Heart left ventricle (tissue), 16 donors: ENCODE measurements around the gene RHOBTB1. TPM values are rescaled to one million over a fixed set of nuclear protein-coding genes. Genes with fewer than 3 reads are reported as not detected.

Experiments
- ATAC-seq, 4 donors: fragments of 200-7000 bp; cut with Tn5 transposase; one replicate each; pipeline ENCODE4 v1.9.1; 2020 to 2022; ENCODE audit warnings: moderate library complexity in 4 of 4, mild to moderate bottlenecking in 3 of 4, moderate number of reproducible peaks in 1 of 4
- DNase-seq, 5 donors: peaks; one replicate each; pipeline ENCODE4 v3.0.0-alpha.2; 2020
- H3K27ac ChIP-seq, 12 donors: fragments of 200-600 bp; sonication (generic) in 4 of 12; one replicate each; pipeline versions ENCODE4 v1.5.0 to v1.8.0; 2016 to 2022; ENCODE audit warnings: mild to moderate bottlenecking in 2 of 12
- H3K27me3 ChIP-seq, 9 donors: fragments of 200-600 bp; sonication (generic) in 2 of 9; one replicate each; pipeline versions ENCODE4 v1.5.1 to v1.8.0; 2016 to 2022; ENCODE audit warnings: mild to moderate bottlenecking in 3 of 9
- H3K36me3 ChIP-seq, 9 donors: fragments of 200-600 bp; sonication (generic) in 2 of 9; one replicate each; pipeline versions ENCODE4 v1.5.0 to v1.8.0; 2018 to 2022; ENCODE audit warnings: mild to moderate bottlenecking in 2 of 9
- H3K4me1 ChIP-seq, 12 donors: fragments of 200-600 bp; sonication (generic) in 4 of 12; one replicate each; pipeline versions ENCODE4 v1.5.0 to v1.8.0; 2016 to 2022; ENCODE audit warnings: mild to moderate bottlenecking in 3 of 12
- H3K4me3 ChIP-seq, 12 donors: fragments of 200-600 bp; sonication (generic) in 4 of 12; one replicate each; pipeline versions ENCODE4 v1.5.0 to v1.8.0; 2017 to 2022; ENCODE audit warnings: mild to moderate bottlenecking in 9 of 12, moderate library complexity in 4 of 12
- H3K9me3 ChIP-seq, 12 donors: fragments of 200-600 bp; sonication (generic) in 4 of 12; one replicate each; pipeline versions ENCODE4 v1.5.0 to v1.8.0; 2016 to 2022; ENCODE audit warnings: mild to moderate bottlenecking in 1 of 12
- POLR2A ChIP-seq, 2 donors: fragments of 450-650 bp; IDR thresholded peaks; one replicate each; pipeline ENCODE4 v1.6.1; 2017; ENCODE audit warnings: antibody characterized with exemption in 2 of 2, mild to moderate bottlenecking in 2 of 2, moderate library complexity in 2 of 2
- WGBS, 4 donors: extraction: QIAGEN DNeasy Blood & Tissue Kit in 2 of 4; methylation state at CpG; one replicate each; pipeline versions ENCODE4 v1.1.5 to v1.1.7; 2013 to 2018; 5-methylcytosine and 5-hydroxymethylcytosine counted together
- intact Hi-C, 10 donors: fragments of 100-400 bp; cut with DNase I; formaldehyde crosslinking; loops; one replicate each; pipeline versions ENCODE4 v1.11.1 to v1.14.2; 2022
- polyA plus RNA-seq, 2 donors: library from polyadenylated mRNA; stranded (reverse); fragments of 200-250 nt; gene quantifications; one replicate each; pipeline ENCODE4 v1.2.3, GENCODE V29; 2013
- total RNA-seq, 9 donors: library from RNA; depleted of rRNA in 2 of 9; stranded (reverse); fragments of >200 nt in 2 of 9; fragmentation: NEBNext Ultra II Directional in 3 of 9; extraction: Animal tissue kit (Norgen Biotek cat#: 25700) in 3 of 9; gene quantifications; one replicate each; pipeline versions ENCODE4 v1.1.0 to v1.2.4, GENCODE V29; 2016 to 2023
- TF ChIP-seq, protein P1 (sequence below), 12 donors: fragments of 200-600 bp; sonication (generic) in 4 of 12; IDR thresholded peaks; one replicate each; pipeline versions ENCODE4 v1.5.0 to v1.8.0; 2018 to 2022; ENCODE audit warnings: antibody characterized with exemption in 12 of 12, mild to moderate bottlenecking in 5 of 12
- donor health status: ischemic (EF 13 %, LVEDD 7.1; RV severe dilation, severe dysfunction).
- donor health status: healthy with polysubstance abuse.
- donor health status: DM: no; HTN: yes; CAD: no.
- donor health status: DM: no; HTN: no; CAD: no.
- donor health status: ischemic (EF 25% LVEDD 6.9; RV normal size, moderate dysfunction).
- donor health status: ischemic (EF 25% LVEDD 5.7; RV mildly dilated, moderate dysfunction).
- donor health status: healthy.
- donor health status: DM: yes; HTN: yes; CAD: no.
- donor health status: ischemic (EF 35%, LVEDD 5.7; RV mildly dilated, moderate dysfunction).
- donor health status: nonischemic (EF 11% LVEDD 7.7; RV severe dilation, severe dysfunction).
- donor health status: DM: yes; HTN: yes; CAD: no.
- donor health status: PGD.
- donor health status: ischemic (EF 29% LVEDD 5.4; RV normal size, mild dysfunction).
- donor health status: nonischemic (EF 23%, LVEDD 6.1; RV moderate dilation, normal function).

RHOBTB1 gene
- total and polyA plus RNA-seq, 11 donors, result 6.4 to 41.3 (median 14.9) TPM

DNA sequence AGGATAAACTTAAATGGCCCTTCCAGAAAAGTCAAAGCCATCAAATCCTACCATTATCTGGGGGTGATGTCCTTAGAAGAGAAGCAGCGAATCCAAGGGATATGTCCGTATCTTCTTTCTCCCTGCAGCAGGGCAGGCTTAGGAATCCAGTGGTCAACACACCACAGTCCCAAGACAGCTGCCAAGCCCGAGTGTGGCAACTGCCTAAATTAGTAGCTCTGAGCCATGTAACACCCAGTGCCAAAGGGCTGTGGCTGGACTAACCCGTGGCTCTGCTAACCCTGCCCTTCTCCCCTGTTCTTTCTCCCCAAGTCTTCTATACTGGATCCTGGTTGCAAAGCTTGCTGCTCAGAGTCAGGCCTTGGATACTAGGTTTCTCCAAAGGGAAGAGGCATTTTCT, 90.9 kb downstream of the RHOBTB1 start:
- ATAC-seq, result peak; percentile 54 to 72 (median 66)
- peaks cover 0 to 21% (median 0%) of the 10 kb centered on the region in 12 donors for H3K9me3 ChIP-seq
- intact Hi-C loops, result loop anchor here in 1 of 10 donors (5.0 kb wide), 1 partner anchor 49 kb away; no protein-coding TSS in a partner anchor
- WGBS, 4 donors, result 67 to 70% (median 68%) methylated on average over 4 of the region's 4 CpGs
- no peak for TF ChIP-seq POLR2A (IDR thresholded peaks at IDR 0.05)
- TF ChIP-seq, protein P1, sequence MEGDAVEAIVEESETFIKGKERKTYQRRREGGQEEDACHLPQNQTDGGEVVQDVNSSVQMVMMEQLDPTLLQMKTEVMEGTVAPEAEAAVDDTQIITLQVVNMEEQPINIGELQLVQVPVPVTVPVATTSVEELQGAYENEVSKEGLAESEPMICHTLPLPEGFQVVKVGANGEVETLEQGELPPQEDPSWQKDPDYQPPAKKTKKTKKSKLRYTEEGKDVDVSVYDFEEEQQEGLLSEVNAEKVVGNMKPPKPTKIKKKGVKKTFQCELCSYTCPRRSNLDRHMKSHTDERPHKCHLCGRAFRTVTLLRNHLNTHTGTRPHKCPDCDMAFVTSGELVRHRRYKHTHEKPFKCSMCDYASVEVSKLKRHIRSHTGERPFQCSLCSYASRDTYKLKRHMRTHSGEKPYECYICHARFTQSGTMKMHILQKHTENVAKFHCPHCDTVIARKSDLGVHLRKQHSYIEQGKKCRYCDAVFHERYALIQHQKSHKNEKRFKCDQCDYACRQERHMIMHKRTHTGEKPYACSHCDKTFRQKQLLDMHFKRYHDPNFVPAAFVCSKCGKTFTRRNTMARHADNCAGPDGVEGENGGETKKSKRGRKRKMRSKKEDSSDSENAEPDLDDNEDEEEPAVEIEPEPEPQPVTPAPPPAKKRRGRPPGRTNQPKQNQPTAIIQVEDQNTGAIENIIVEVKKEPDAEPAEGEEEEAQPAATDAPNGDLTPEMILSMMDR (IDR thresholded peaks at IDR 0.05), result no peak
- H3K4me1 ChIP-seq, result peaks cover 0 to 31% (median 13%) of the 10 kb centered on the region in 12 donors
- DNase-seq, result peak in 4 of 5 donors; percentile 30 to 65 (median 45)
- H3K4me3 ChIP-seq, result no peak overlapping the region
- no peaks in the 10 kb centered on the region for H3K27me3 ChIP-seq
- peak overlapping the region in 6 of 12 donors; percentile 12 to 65 (median 40) for H3K27ac ChIP-seq
- H3K36me3 ChIP-seq, result no peaks in the 10 kb centered on the region

DNA sequence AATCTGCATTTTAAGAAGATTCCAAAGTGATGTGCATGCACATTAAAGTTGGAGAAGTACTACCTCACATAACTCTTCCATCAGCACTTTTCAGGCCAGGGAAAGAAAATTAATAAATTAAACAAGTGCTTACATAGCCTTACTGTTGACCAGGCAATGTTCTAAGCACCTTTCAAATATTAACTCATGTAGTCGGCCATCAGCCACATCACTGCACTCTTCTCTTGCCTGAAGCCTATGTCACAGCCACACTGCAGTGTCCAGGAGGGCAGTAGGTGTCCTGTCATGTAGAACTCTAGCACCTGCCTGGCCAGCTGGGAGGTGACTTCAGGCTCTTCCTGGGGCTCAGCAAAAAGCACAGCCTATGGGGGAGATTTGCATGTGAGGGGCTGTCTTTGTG, 94.2 kb downstream of the RHOBTB1 start:
- Histone ChIP-seq H3K36me3 (no peaks in the 10 kb centered on the region), H3K4me3 (no peak overlapping the region), H3K27ac (peak overlapping the region in 1 of 12 donors; percentile 80), H3K27me3 (no peaks in the 10 kb centered on the region), H3K4me1 (peaks cover 0 to 43% (median 17%) of the 10 kb centered on the region in 12 donors), H3K9me3 (peaks cover 0 to 18% (median 0%) of the 10 kb centered on the region in 12 donors)
- no peak for ATAC-seq
- intact Hi-C loops, result loop anchor here in 2 of 10 donors (5.0 to 10.0 kb wide), 2 partner anchors 45 to 53 kb away; no protein-coding TSS in a partner anchor
- no peak for TF ChIP-seq POLR2A (IDR thresholded peaks at IDR 0.05)
- TF ChIP-seq, protein P1 (IDR thresholded peaks at IDR 0.05), result no peak
- WGBS, 4 donors, result 84 to 98% (median 87%) methylated on average over 1 of the region's 1 CpG
- DNase-seq, result no peak

DNA sequence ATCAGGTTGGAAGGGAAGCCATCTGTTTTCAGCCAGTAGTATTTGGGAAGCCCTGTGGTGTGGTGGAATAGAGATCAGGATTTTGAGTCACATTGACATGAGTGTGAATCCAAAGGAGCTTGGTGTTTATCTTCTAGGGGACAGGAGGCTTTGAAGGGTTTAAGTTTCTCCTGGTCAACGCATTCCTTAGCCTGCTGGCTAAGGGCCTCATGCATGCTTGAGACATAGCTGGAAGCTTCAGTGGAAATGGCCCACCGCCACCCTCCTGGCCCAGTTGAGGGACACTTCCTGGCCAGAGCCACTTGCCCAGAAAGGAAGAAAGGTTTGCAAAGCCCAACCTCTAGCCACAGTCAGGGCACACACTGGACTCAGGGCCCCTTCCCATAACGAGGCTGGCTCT, 94.8 kb downstream of the RHOBTB1 start:
- peaks cover 0 to 43% (median 17%) of the 10 kb centered on the region in 12 donors for H3K4me1 ChIP-seq
- no peak for TF ChIP-seq POLR2A (IDR thresholded peaks at IDR 0.05)
- TF ChIP-seq, protein P1 (IDR thresholded peaks at IDR 0.05), result no peak
- no peaks in the 10 kb centered on the region for H3K36me3 ChIP-seq
- intact Hi-C loops, result loop anchor here in 1 of 10 donors (10.0 kb wide), 1 partner anchor 46 kb away; no protein-coding TSS in a partner anchor
- peak overlapping the region in 7 of 12 donors; percentile 13 to 80 (median 60) for H3K27ac ChIP-seq
- H3K27me3 ChIP-seq, result no peaks in the 10 kb centered on the region
- peaks cover 0 to 18% (median 0%) of the 10 kb centered on the region in 12 donors for H3K9me3 ChIP-seq
- DNase-seq, result peak in 1 of 5 donors; percentile 29
- ATAC-seq, result no peak
- no peak overlapping the region for H3K4me3 ChIP-seq
- WGBS, 4 donors, result 56 to 67% (median 61%) methylated on average over 3 of the region's 3 CpGs

DNA sequence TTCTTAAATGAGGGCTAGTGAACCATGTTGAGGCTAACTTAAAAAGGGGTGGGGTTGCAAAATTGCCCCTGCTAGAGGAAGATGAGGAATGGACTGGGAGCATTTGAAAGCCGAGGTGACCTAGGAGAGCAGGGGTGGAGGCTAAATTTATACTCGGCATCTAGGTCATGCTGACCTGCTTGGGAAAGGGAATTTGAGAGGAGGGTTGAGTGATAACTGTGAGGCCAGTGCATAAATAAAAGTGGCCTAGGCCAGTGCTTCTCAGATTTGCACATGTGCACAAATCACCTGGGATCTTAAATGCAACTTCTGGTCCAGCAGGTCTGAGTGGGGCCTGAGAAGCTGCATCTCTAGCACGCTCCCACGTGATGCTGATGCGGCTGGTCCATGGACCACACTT, 95.3 kb downstream of the RHOBTB1 start:
- ATAC-seq (peak in 3 of 4 donors; percentile 32 to 60 (median 53)), DNase-seq (peak in 2 of 5 donors; percentile 22 to 36)
- intact Hi-C loops, result loop anchor here in 1 of 10 donors (10.0 kb wide), 1 partner anchor 46 kb away; no protein-coding TSS in a partner anchor
- Histone ChIP-seq H3K27ac (peak overlapping the region in 9 of 12 donors; percentile 37 to 80 (median 59)), H3K36me3 (no peaks in the 10 kb centered on the region), H3K4me1 (peaks cover 0 to 43% (median 17%) of the 10 kb centered on the region in 12 donors), H3K9me3 (peaks cover 0 to 18% (median 0%) of the 10 kb centered on the region in 12 donors), H3K27me3 (no peaks in the 10 kb centered on the region), H3K4me3 (no peak overlapping the region)
- WGBS, 4 donors, result 63 to 75% (median 70%) methylated on average over 5 of the region's 5 CpGs
- TF ChIP-seq POLR2A (IDR thresholded peaks at IDR 0.05), result no peak
